ENCODE results near the gene KCNS3.

- no peak for TF ChIP-seq CSRNP3 (CRISPR knock-in tag; IDR thresholded peaks at IDR 0.05)
- no peak for TF ChIP-seq PATZ1 (CRISPR knock-in tag; IDR thresholded peaks at IDR 0.05; ENCODE audit: borderline replicate concordance)
- TF ChIP-seq, protein P1, sequence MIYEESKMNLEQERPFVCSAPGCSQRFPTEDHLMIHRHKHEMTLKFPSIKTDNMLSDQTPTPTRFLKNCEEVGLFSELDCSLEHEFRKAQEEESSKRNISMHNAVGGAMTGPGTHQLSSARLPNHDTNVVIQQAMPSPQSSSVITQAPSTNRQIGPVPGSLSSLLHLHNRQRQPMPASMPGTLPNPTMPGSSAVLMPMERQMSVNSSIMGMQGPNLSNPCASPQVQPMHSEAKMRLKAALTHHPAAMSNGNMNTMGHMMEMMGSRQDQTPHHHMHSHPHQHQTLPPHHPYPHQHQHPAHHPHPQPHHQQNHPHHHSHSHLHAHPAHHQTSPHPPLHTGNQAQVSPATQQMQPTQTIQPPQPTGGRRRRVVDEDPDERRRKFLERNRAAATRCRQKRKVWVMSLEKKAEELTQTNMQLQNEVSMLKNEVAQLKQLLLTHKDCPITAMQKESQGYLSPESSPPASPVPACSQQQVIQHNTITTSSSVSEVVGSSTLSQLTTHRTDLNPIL (CRISPR knock-in tag; IDR thresholded peaks at IDR 0.05; ENCODE audit: low read depth): no peak
- TF ChIP-seq ZFP30 (CRISPR knock-in tag; IDR thresholded peaks at IDR 0.05): no peak
Measured at GRCh38 chr2:17950006-17950405, 71.5 kb downstream of the KCNS3 start.

Data from SK-N-SH treated with all-trans-retinoic acid at 6 μM for 48 hours (cell line).